ENCODE results near the gene TMEM131L. TPM values are rescaled to one million over a fixed set of nuclear protein-coding genes. Genes with fewer than 3 reads are reported as not detected.

TMEM131L gene
- total RNA-seq, 1 donor from 2014 or later, result 18.6 TPM

- Histone ChIP-seq H3K9ac (ENCODE audit: low read length) (no peak overlapping the region), H3K36me3 (ENCODE audit: insufficient read depth, low read length) (no peaks in the 10 kb centered on the region), H3K79me2 (ENCODE audit: insufficient read depth, low read length) (no peaks in the 10 kb centered on the region), H2AFZ (ENCODE audit: low read depth, low read length) (no peak overlapping the region), H3K9me3 (ENCODE audit: insufficient read depth, low read depth, low read length) (no peaks in the 10 kb centered on the region), H3K4me1 (ENCODE audit: insufficient read depth, low read length) (no peaks in the 10 kb centered on the region), H3K27me3 (ENCODE audit: insufficient read depth, low read length) (no peaks in the 10 kb centered on the region), H3K4me2 (ENCODE audit: low read length) (no peak overlapping the region), H3K4me3 (ENCODE audit: insufficient read depth, low read depth, low read length) (no peak overlapping the region), H4K20me1 (ENCODE audit: insufficient read depth, low read length) (no peaks in the 10 kb centered on the region), H3K27ac (ENCODE audit: low read depth, low read length) (no peak overlapping the region)
- Mint-ChIP-seq H3K27ac (ENCODE audit: unreplicated experiment) (no peak overlapping the region), H3K36me3 (ENCODE audit: low read depth, unreplicated experiment) (no peaks in the 10 kb centered on the region), H3K4me3 (ENCODE audit: unreplicated experiment) (no peak overlapping the region), H3K27me3 (ENCODE audit: low read depth, unreplicated experiment) (no peaks in the 10 kb centered on the region), H3K4me1 (ENCODE audit: low read depth, unreplicated experiment) (peaks cover 3% of the 10 kb centered on the region), H3K9me3 (ENCODE audit: unreplicated experiment) (no peaks in the 10 kb centered on the region)
- no peak for FAIRE-seq
- TF ChIP-seq EZH2 (IDR thresholded peaks at IDR 0.05; ENCODE audit: insufficient read depth, low read length), result no peak
- no peak for TF ChIP-seq CTCF (IDR thresholded peaks at IDR 0.05; ENCODE audit: insufficient read depth, low read depth, low read length)
- peak; percentile 53 for DNase-seq (ENCODE audit: low read depth)
Observed at GRCh38 chr4:153420361-153420760, 45.8 kb upstream of the TMEM131L start.

GRCh38 chr4:153421941-153422340, 44.2 kb upstream of the TMEM131L start:
- Histone ChIP-seq H4K20me1 (ENCODE audit: insufficient read depth, low read length) (no peaks in the 10 kb centered on the region), H3K9me3 (ENCODE audit: insufficient read depth, low read depth, low read length) (no peaks in the 10 kb centered on the region), H3K4me1 (ENCODE audit: insufficient read depth, low read length) (no peaks in the 10 kb centered on the region), H3K27ac (ENCODE audit: low read depth, low read length) (no peak overlapping the region), H3K36me3 (ENCODE audit: insufficient read depth, low read length) (no peaks in the 10 kb centered on the region), H3K4me3 (ENCODE audit: insufficient read depth, low read depth, low read length) (no peak overlapping the region), H2AFZ (ENCODE audit: low read depth, low read length) (no peak overlapping the region), H3K9ac (ENCODE audit: low read length) (no peak overlapping the region), H3K27me3 (ENCODE audit: insufficient read depth, low read length) (no peaks in the 10 kb centered on the region), H3K79me2 (ENCODE audit: insufficient read depth, low read length) (no peaks in the 10 kb centered on the region), H3K4me2 (ENCODE audit: low read length) (no peak overlapping the region)
- Mint-ChIP-seq H3K27me3 (ENCODE audit: low read depth, unreplicated experiment) (no peaks in the 10 kb centered on the region), H3K36me3 (ENCODE audit: low read depth, unreplicated experiment) (no peaks in the 10 kb centered on the region), H3K4me3 (ENCODE audit: unreplicated experiment) (no peak overlapping the region), H3K9me3 (ENCODE audit: unreplicated experiment) (no peaks in the 10 kb centered on the region), H3K27ac (ENCODE audit: unreplicated experiment) (no peak overlapping the region), H3K4me1 (ENCODE audit: low read depth, unreplicated experiment) (peaks cover 3% of the 10 kb centered on the region)
- TF ChIP-seq CTCF (IDR thresholded peaks at IDR 0.05; ENCODE audit: insufficient read depth, low read depth, low read length), result no peak
- TF ChIP-seq EZH2 (IDR thresholded peaks at IDR 0.05; ENCODE audit: insufficient read depth, low read length), result no peak
- DNase-seq (ENCODE audit: low read depth) (no peak), FAIRE-seq (no peak)

- Mint-ChIP-seq H3K27ac (ENCODE audit: unreplicated experiment) (no peak overlapping the region), H3K4me1 (ENCODE audit: low read depth, unreplicated experiment) (peaks cover 20% of the 10 kb centered on the region), H3K4me3 (ENCODE audit: unreplicated experiment) (no peak overlapping the region), H3K36me3 (ENCODE audit: low read depth, unreplicated experiment) (no peaks in the 10 kb centered on the region), H3K9me3 (ENCODE audit: unreplicated experiment) (no peaks in the 10 kb centered on the region), H3K27me3 (ENCODE audit: low read depth, unreplicated experiment) (no peaks in the 10 kb centered on the region)
- DNase-seq (ENCODE audit: low read depth), result no peak
- Histone ChIP-seq H3K4me3 (ENCODE audit: insufficient read depth, low read depth, low read length) (no peak overlapping the region), H3K9me3 (ENCODE audit: insufficient read depth, low read depth, low read length) (no peaks in the 10 kb centered on the region), H3K27ac (ENCODE audit: low read depth, low read length) (no peak overlapping the region), H3K4me1 (ENCODE audit: insufficient read depth, low read length) (peaks cover 5% of the 10 kb centered on the region), H3K4me2 (ENCODE audit: low read length) (no peak overlapping the region), H3K79me2 (ENCODE audit: insufficient read depth, low read length) (no peaks in the 10 kb centered on the region), H3K36me3 (ENCODE audit: insufficient read depth, low read length) (no peaks in the 10 kb centered on the region), H3K27me3 (ENCODE audit: insufficient read depth, low read length) (no peaks in the 10 kb centered on the region), H4K20me1 (ENCODE audit: insufficient read depth, low read length) (no peaks in the 10 kb centered on the region), H3K9ac (ENCODE audit: low read length) (no peak overlapping the region), H2AFZ (ENCODE audit: low read depth, low read length) (no peak overlapping the region)
- TF ChIP-seq CTCF (IDR thresholded peaks at IDR 0.05; ENCODE audit: insufficient read depth, low read depth, low read length) (no peak), EZH2 (IDR thresholded peaks at IDR 0.05; ENCODE audit: insufficient read depth, low read length) (no peak)
- no peak for FAIRE-seq
Observed at GRCh38 chr4:153426207-153426885, 39.8 kb upstream of the TMEM131L start.

Measured in astrocyte (in vitro differentiated cells and primary cell).